Measurements from ENCODE around the gene NR2E3.

The NR2E3 gene

DNA sequence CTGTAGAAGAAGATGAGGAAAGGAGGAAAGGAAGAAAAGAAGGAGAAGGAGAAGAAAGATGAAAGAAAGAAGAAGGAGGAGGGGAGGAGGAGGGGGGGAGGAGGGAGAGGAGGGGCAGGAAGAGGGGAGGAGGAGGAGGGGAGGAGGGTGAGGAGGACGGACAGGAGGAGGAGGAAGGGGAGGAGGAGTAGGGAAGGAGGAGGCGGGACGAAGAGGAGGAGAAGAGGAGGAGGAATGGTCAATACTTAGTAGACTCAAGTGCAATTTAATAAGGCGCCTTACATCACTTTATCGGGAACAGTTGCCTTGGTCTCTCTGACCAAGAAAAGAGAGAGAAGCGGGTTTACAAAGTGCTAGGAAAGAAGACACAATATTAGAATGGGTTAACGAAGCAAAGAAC is 23.7 kb upstream of the NR2E3 start:
- no peak overlapping the region for H3K9ac ChIP-seq (ENCODE audit: low read length)
- H3K27ac ChIP-seq (ENCODE audit: low read depth, low read length), result no peak overlapping the region
- no peak overlapping the region for H2AK5ac ChIP-seq (ENCODE audit: low read length)
- H2BK15ac ChIP-seq (replicated peaks; ENCODE audit: low read depth), result no peak overlapping the region
- no peak overlapping the region for H3K4me3 ChIP-seq (ENCODE audit: low read length)
- no peak overlapping the region for H3K4me2 ChIP-seq (ENCODE audit: low read length)
- H4K8ac ChIP-seq (ENCODE audit: low read depth, low read length), result no peak overlapping the region
- H3K4ac ChIP-seq (ENCODE audit: low read depth, low read length), result no peak overlapping the region
- no peaks in the 10 kb centered on the region for H3K36me3 ChIP-seq (ENCODE audit: control insufficient read depth, insufficient read depth, low read length)
- H3K79me2 ChIP-seq (ENCODE audit: control insufficient read depth, insufficient read depth, low read length), result no peaks in the 10 kb centered on the region
- H4K5ac ChIP-seq (ENCODE audit: low read length), result no peak overlapping the region
- H3K4me1 ChIP-seq (ENCODE audit: control insufficient read depth, low read depth, low read length), result no peaks in the 10 kb centered on the region
- H3K18ac ChIP-seq (ENCODE audit: low read length), result no peak overlapping the region
- no peak overlapping the region for H2BK5ac ChIP-seq (ENCODE audit: low read length)
- H2BK120ac ChIP-seq (ENCODE audit: low read depth, low read length), result no peak overlapping the region
- H3K23ac ChIP-seq (ENCODE audit: low read length), result no peak overlapping the region
- DNase-seq, result no peak
- no peak overlapping the region for H3K56ac ChIP-seq (ENCODE audit: low read length)
- no peaks in the 10 kb centered on the region for H3K27me3 ChIP-seq (ENCODE audit: insufficient read depth, low read length, poor library complexity)
- H3K79me1 ChIP-seq (ENCODE audit: low read length), result no peaks in the 10 kb centered on the region
- 100% methylated on average over 3 of the region's 7 CpGs for WGBS (ENCODE audit: extremely low coverage, insufficient coverage, low lambda C conversion rate)

DNA sequence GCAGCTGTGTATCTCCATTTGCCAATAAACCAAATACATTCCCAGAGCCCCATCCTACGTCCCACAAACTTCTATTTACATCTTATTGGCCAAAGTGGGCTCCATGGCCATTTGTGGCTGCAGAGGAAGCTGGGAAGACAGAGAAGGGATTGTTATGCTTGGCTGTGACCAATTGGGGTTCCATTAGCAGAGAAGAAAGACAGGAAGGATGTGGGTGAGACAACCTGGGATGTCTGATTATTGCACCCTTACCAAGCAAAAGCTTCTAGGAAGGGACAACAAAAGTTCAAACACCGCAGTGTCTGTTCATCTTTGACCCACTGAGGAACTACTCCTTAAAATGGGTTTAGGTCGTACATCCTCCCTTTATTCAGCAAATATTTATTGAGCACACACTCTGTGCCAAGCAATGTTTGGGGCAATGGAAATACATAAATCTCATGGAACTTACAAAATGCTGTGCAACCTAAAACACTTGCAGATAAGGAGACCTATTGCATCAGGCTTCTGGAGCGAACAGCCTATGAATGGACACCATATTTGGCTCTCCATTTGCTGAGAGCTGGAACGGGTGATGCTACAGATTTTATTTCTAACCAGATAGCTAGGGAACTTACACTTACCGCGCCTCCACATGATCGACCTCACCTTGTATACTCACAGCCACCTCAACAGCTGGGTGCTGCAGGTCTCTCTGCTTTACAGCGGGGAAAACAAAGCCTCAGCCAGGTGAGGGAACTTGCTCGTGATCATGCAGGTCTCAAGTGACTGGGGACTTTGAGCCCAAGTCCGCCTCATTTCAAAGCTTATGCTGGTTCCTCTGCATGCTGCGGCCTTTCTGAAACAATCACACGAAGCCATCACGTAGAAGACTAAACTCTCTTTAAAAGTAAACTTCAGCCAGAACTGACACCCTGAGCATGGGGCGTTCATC is 21.4 kb upstream of the NR2E3 start:
- WGBS (ENCODE audit: extremely low coverage, insufficient coverage, low lambda C conversion rate), result no CpG with 5 or more reads among the region's 15 CpGs
- no peaks in the 10 kb centered on the region for H3K27me3 ChIP-seq (ENCODE audit: insufficient read depth, low read length, poor library complexity)
- no peak overlapping the region for H3K4ac ChIP-seq (ENCODE audit: low read depth, low read length)
- no peak overlapping the region for H2BK15ac ChIP-seq (replicated peaks; ENCODE audit: low read depth)
- H2BK5ac ChIP-seq (ENCODE audit: low read length), result no peak overlapping the region
- H3K79me1 ChIP-seq (ENCODE audit: low read length), result no peaks in the 10 kb centered on the region
- H3K4me1 ChIP-seq (ENCODE audit: control insufficient read depth, low read depth, low read length), result no peaks in the 10 kb centered on the region
- H3K23ac ChIP-seq (ENCODE audit: low read length), result no peak overlapping the region
- no peak for DNase-seq
- no peak overlapping the region for H3K56ac ChIP-seq (ENCODE audit: low read length)
- H3K4me2 ChIP-seq (ENCODE audit: low read length), result no peak overlapping the region
- H3K4me3 ChIP-seq (ENCODE audit: low read length), result no peak overlapping the region
- H4K5ac ChIP-seq (ENCODE audit: low read length), result no peak overlapping the region
- H4K8ac ChIP-seq (ENCODE audit: low read depth, low read length), result no peak overlapping the region
- H2BK120ac ChIP-seq (ENCODE audit: low read depth, low read length), result no peak overlapping the region
- H3K9ac ChIP-seq (ENCODE audit: low read length), result no peak overlapping the region
- no peak overlapping the region for H3K27ac ChIP-seq (ENCODE audit: low read depth, low read length)
- H2AK5ac ChIP-seq (ENCODE audit: low read length), result no peak overlapping the region
- no peaks in the 10 kb centered on the region for H3K36me3 ChIP-seq (ENCODE audit: control insufficient read depth, insufficient read depth, low read length)
- H3K18ac ChIP-seq (ENCODE audit: low read length), result no peak overlapping the region
- H3K79me2 ChIP-seq (ENCODE audit: control insufficient read depth, insufficient read depth, low read length), result no peaks in the 10 kb centered on the region

DNA sequence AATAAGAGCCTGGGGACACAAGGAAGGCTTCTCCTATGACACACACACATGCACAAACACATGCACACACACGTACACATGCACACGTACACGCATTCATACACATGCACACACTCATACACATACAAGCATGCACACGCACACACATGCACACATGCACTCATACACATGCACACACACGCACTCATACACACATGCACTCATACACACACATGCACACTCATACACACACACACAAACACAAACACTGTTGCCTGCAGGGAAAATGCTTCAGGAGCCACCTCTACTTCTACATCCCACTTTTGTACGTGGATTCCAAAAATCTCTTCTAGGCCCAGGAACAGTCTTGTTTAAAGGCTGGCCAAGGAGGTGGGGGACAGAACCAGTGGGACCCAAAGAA is 20.7 kb upstream of the NR2E3 start:
- H3K9ac ChIP-seq (ENCODE audit: low read length), result no peak overlapping the region
- no peak overlapping the region for H4K5ac ChIP-seq (ENCODE audit: low read length)
- no peaks in the 10 kb centered on the region for H3K79me1 ChIP-seq (ENCODE audit: low read length)
- H3K56ac ChIP-seq (ENCODE audit: low read length), result no peak overlapping the region
- H4K8ac ChIP-seq (ENCODE audit: low read depth, low read length), result no peak overlapping the region
- no peaks in the 10 kb centered on the region for H3K79me2 ChIP-seq (ENCODE audit: control insufficient read depth, insufficient read depth, low read length)
- WGBS (ENCODE audit: extremely low coverage, insufficient coverage, low lambda C conversion rate), result no CpG with 5 or more reads among the region's 6 CpGs
- H3K18ac ChIP-seq (ENCODE audit: low read length), result no peak overlapping the region
- no peak overlapping the region for H2BK120ac ChIP-seq (ENCODE audit: low read depth, low read length)
- no peak for DNase-seq
- no peaks in the 10 kb centered on the region for H3K4me1 ChIP-seq (ENCODE audit: control insufficient read depth, low read depth, low read length)
- no peak overlapping the region for H3K4ac ChIP-seq (ENCODE audit: low read depth, low read length)
- H3K23ac ChIP-seq (ENCODE audit: low read length), result no peak overlapping the region
- no peaks in the 10 kb centered on the region for H3K27me3 ChIP-seq (ENCODE audit: insufficient read depth, low read length, poor library complexity)
- H2BK15ac ChIP-seq (replicated peaks; ENCODE audit: low read depth), result no peak overlapping the region
- no peak overlapping the region for H3K27ac ChIP-seq (ENCODE audit: low read depth, low read length)
- H3K4me3 ChIP-seq (ENCODE audit: low read length), result no peak overlapping the region
- no peak overlapping the region for H2BK5ac ChIP-seq (ENCODE audit: low read length)
- no peak overlapping the region for H2AK5ac ChIP-seq (ENCODE audit: low read length)
- H3K36me3 ChIP-seq (ENCODE audit: control insufficient read depth, insufficient read depth, low read length), result no peaks in the 10 kb centered on the region
- no peak overlapping the region for H3K4me2 ChIP-seq (ENCODE audit: low read length)

DNA sequence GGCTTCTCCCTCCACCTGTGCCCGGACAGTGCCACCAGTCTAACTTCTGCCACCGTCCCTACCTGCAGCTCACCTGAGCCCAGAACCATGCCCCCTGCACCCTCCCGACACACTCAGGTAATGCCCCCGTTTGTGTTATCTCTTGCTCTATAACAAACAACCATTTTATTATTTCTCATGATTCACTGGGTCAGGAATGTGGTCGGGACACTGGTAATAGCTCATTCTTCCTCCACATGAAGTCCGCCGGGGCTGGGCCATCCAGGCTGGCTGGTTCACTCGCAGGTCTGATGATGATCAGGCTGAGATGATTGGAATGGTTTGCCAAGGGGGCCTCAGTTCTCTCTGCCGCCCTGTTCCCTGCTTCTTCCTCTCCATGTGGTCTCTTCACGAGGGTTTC is 20.3 kb upstream of the NR2E3 start:
- H3K9ac ChIP-seq (ENCODE audit: low read length), result no peak overlapping the region
- H3K4me1 ChIP-seq (ENCODE audit: control insufficient read depth, low read depth, low read length), result no peaks in the 10 kb centered on the region
- H4K8ac ChIP-seq (ENCODE audit: low read depth, low read length), result no peak overlapping the region
- H2AK5ac ChIP-seq (ENCODE audit: low read length), result no peak overlapping the region
- no peak overlapping the region for H2BK15ac ChIP-seq (replicated peaks; ENCODE audit: low read depth)
- no peak overlapping the region for H3K4me2 ChIP-seq (ENCODE audit: low read length)
- no peak overlapping the region for H3K4me3 ChIP-seq (ENCODE audit: low read length)
- H3K79me2 ChIP-seq (ENCODE audit: control insufficient read depth, insufficient read depth, low read length), result no peaks in the 10 kb centered on the region
- no peak overlapping the region for H2BK120ac ChIP-seq (ENCODE audit: low read depth, low read length)
- no CpG with 5 or more reads among the region's 10 CpGs for WGBS (ENCODE audit: extremely low coverage, insufficient coverage, low lambda C conversion rate)
- DNase-seq, result no peak
- no peak overlapping the region for H4K5ac ChIP-seq (ENCODE audit: low read length)
- no peak overlapping the region for H3K27ac ChIP-seq (ENCODE audit: low read depth, low read length)
- no peaks in the 10 kb centered on the region for H3K79me1 ChIP-seq (ENCODE audit: low read length)
- no peaks in the 10 kb centered on the region for H3K27me3 ChIP-seq (ENCODE audit: insufficient read depth, low read length, poor library complexity)
- H2BK5ac ChIP-seq (ENCODE audit: low read length), result no peak overlapping the region
- H3K23ac ChIP-seq (ENCODE audit: low read length), result no peak overlapping the region
- no peak overlapping the region for H3K18ac ChIP-seq (ENCODE audit: low read length)
- no peaks in the 10 kb centered on the region for H3K36me3 ChIP-seq (ENCODE audit: control insufficient read depth, insufficient read depth, low read length)
- H3K56ac ChIP-seq (ENCODE audit: low read length), result no peak overlapping the region
- no peak overlapping the region for H3K4ac ChIP-seq (ENCODE audit: low read depth, low read length)

DNA sequence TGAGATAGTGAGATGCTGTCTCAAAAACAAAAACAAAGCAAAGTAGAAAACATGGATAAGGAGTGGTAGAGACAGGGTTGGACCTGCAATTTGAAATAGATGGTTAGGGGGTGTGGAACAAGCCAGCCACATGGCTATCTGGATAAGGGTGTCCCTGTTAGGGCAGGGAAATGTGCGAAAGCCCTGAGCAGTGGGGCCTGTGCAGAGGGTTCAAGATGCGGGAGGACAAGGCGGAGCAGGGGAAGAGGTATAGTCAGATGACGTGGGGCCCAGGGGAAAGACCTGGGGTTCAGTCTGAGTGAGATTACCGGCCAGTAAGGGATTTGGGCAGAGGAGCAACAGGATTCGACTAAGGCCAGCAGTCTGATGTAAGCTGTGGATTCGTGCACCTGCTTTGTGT is 18.4 kb upstream of the NR2E3 start:
- no CpG with 5 or more reads among the region's 7 CpGs for WGBS (ENCODE audit: extremely low coverage, insufficient coverage, low lambda C conversion rate)
- no peak overlapping the region for H2AK5ac ChIP-seq (ENCODE audit: low read length)

DNA sequence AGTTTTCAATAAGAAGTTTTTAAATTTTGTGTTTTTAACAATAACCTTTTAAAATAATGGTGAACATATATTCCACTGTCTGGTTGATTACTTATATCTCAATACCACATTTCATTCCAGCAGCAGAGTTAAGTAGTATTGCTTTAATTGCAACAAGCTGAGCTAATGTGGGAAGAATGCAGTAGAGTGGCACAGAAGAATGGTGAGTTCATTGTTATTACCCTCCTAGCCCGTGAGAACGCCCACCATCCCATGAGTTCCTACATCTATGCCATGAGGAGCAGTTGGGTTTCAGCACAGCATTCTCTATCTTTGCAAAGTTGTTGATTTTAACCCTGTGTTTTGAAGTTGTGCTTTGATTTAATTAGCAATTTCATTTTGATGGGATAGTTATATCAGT is 17.8 kb upstream of the NR2E3 start:
- no peak overlapping the region for H3K9ac ChIP-seq (ENCODE audit: low read length)
- no peak overlapping the region for H4K8ac ChIP-seq (ENCODE audit: low read depth, low read length)
- H3K36me3 ChIP-seq (ENCODE audit: control insufficient read depth, insufficient read depth, low read length), result no peaks in the 10 kb centered on the region
- H3K4me1 ChIP-seq (ENCODE audit: control insufficient read depth, low read depth, low read length), result no peaks in the 10 kb centered on the region
- H3K56ac ChIP-seq (ENCODE audit: low read length), result no peak overlapping the region
- H2BK15ac ChIP-seq (replicated peaks; ENCODE audit: low read depth), result no peak overlapping the region
- H3K23ac ChIP-seq (ENCODE audit: low read length), result no peak overlapping the region
- H2AK5ac ChIP-seq (ENCODE audit: low read length), result no peak overlapping the region
- no peak overlapping the region for H3K18ac ChIP-seq (ENCODE audit: low read length)
- no peak overlapping the region for H3K4me3 ChIP-seq (ENCODE audit: low read length)
- no peak overlapping the region for H3K4me2 ChIP-seq (ENCODE audit: low read length)
- no CpG with 5 or more reads among the region's 2 CpGs for WGBS (ENCODE audit: extremely low coverage, insufficient coverage, low lambda C conversion rate)
- no peaks in the 10 kb centered on the region for H3K79me1 ChIP-seq (ENCODE audit: low read length)
- no peak overlapping the region for H4K5ac ChIP-seq (ENCODE audit: low read length)
- no peak overlapping the region for H3K27ac ChIP-seq (ENCODE audit: low read depth, low read length)
- H3K27me3 ChIP-seq (ENCODE audit: insufficient read depth, low read length, poor library complexity), result no peaks in the 10 kb centered on the region
- peak; percentile 49 for DNase-seq
- no peak overlapping the region for H2BK5ac ChIP-seq (ENCODE audit: low read length)
- no peak overlapping the region for H3K4ac ChIP-seq (ENCODE audit: low read depth, low read length)
- H2BK120ac ChIP-seq (ENCODE audit: low read depth, low read length), result no peak overlapping the region
- no peaks in the 10 kb centered on the region for H3K79me2 ChIP-seq (ENCODE audit: control insufficient read depth, insufficient read depth, low read length)

More for the DNA sequence above, 18.4 kb upstream of the NR2E3 start:
- Histone ChIP-seq H3K36me3 (ENCODE audit: control insufficient read depth, insufficient read depth, low read length) (no peaks in the 10 kb centered on the region), H3K9ac (ENCODE audit: low read length) (no peak overlapping the region), H3K18ac (ENCODE audit: low read length) (no peak overlapping the region), H3K27ac (ENCODE audit: low read depth, low read length) (no peak overlapping the region), H3K4me1 (ENCODE audit: control insufficient read depth, low read depth, low read length) (no peaks in the 10 kb centered on the region), H3K4me3 (ENCODE audit: low read length) (no peak overlapping the region), H3K27me3 (ENCODE audit: insufficient read depth, low read length, poor library complexity) (no peaks in the 10 kb centered on the region), H4K5ac (ENCODE audit: low read length) (no peak overlapping the region), H4K8ac (ENCODE audit: low read depth, low read length) (no peak overlapping the region), H2BK120ac (ENCODE audit: low read depth, low read length) (no peak overlapping the region), H3K4me2 (ENCODE audit: low read length) (no peak overlapping the region), H3K56ac (ENCODE audit: low read length) (no peak overlapping the region), H2BK15ac (replicated peaks; ENCODE audit: low read depth) (no peak overlapping the region), H3K4ac (ENCODE audit: low read depth, low read length) (no peak overlapping the region), H3K79me2 (ENCODE audit: control insufficient read depth, insufficient read depth, low read length) (no peaks in the 10 kb centered on the region), H3K23ac (ENCODE audit: low read length) (no peak overlapping the region), H2BK5ac (ENCODE audit: low read length) (no peak overlapping the region), H3K79me1 (ENCODE audit: low read length) (no peaks in the 10 kb centered on the region)
- DNase-seq, result no peak
